HG03103 (cell line): ENCODE results near the gene ZCCHC9.
"Not testable (repeated sequence)": the region's sequence is repeated elsewhere in the genome, so short reads cannot be mapped to it uniquely, and the experiment has no call there.

Source experiments
- ATAC-seq: cut with Tn5 transposase; IDR thresholded peaks from one replicate; pipeline ENCODE4 v1.9.1; 2021; ENCODE audit warnings: low read depth; ENCODE audit not compliant: unreplicated experiment

ZCCHC9 gene

GRCh38 chr5:81301271-81302015, at the start of gene ZCCHC9:
TSS of gene ZCCHC9 (plus strand) at chr5:81301587. CDS start at chr5:81304758, 3,171 bp downstream.
- peak; percentile 94 for ATAC-seq

GRCh38 chr5:81251922-81252321, 49.5 kb upstream of the ZCCHC9 start:
- ATAC-seq = no peak

GRCh38 chr5:81252904-81253303, 48.5 kb upstream of the ZCCHC9 start:
- no peak for ATAC-seq

- no peak for ATAC-seq
Observed at GRCh38 chr5:81253875-81254274, 47.5 kb upstream of the ZCCHC9 start.

- ATAC-seq = no peak
Observed at GRCh38 chr5:81254886-81255559, 46.4 kb upstream of the ZCCHC9 start.

- no peak for ATAC-seq
Observed at GRCh38 chr5:81256766-81257165, 44.6 kb upstream of the ZCCHC9 start.

- ATAC-seq = not testable (repeated sequence)
Observed at GRCh38 chr5:81262796-81263195, 38.6 kb upstream of the ZCCHC9 start.

- ATAC-seq = no peak
Observed at GRCh38 chr5:81265101-81265500, 36.3 kb upstream of the ZCCHC9 start.

GRCh38 chr5:81268521-81269196, 32.7 kb upstream of the ZCCHC9 start:
- no peak for ATAC-seq

- ATAC-seq = no peak
Observed at GRCh38 chr5:81269751-81270393, 31.5 kb upstream of the ZCCHC9 start.

- ATAC-seq = not testable (repeated sequence)
Observed at GRCh38 chr5:81270394-81271027, 30.9 kb upstream of the ZCCHC9 start.

GRCh38 chr5:81283976-81284375, 17.4 kb upstream of the ZCCHC9 start:
- ATAC-seq = no peak

GRCh38 chr5:81286059-81286617, 15.2 kb upstream of the ZCCHC9 start:
- no peak for ATAC-seq

GRCh38 chr5:81288021-81288433, 13.4 kb upstream of the ZCCHC9 start:
- ATAC-seq = no peak

- ATAC-seq = no peak
Observed at GRCh38 chr5:81290146-81290545, 11.2 kb upstream of the ZCCHC9 start.

GRCh38 chr5:81292130-81292529, 9.3 kb upstream of the ZCCHC9 start:
- no peak for ATAC-seq

- ATAC-seq = not testable (repeated sequence)
Observed at GRCh38 chr5:81294021-81294420, 7.4 kb upstream of the ZCCHC9 start.

GRCh38 chr5:81297531-81297930, 3.9 kb upstream of the ZCCHC9 start:
- no peak for ATAC-seq

- no peak for ATAC-seq
Observed at GRCh38 chr5:81300921-81301270, 491 bp upstream of the ZCCHC9 start.

GRCh38 chr5:81302596-81302995, 1.2 kb downstream of the ZCCHC9 start:
- no peak for ATAC-seq
